HG03159 (cell line): ENCODE measurements around the gene PRLR.

ENCODE experiments used
- ATAC-seq: cut with Tn5 transposase; IDR thresholded peaks from one replicate; pipeline ENCODE4 v1.9.1; 2021; ENCODE audit warnings: mild to moderate bottlenecking, moderate library complexity; ENCODE audit not compliant: unreplicated experiment

The PRLR gene

DNA sequence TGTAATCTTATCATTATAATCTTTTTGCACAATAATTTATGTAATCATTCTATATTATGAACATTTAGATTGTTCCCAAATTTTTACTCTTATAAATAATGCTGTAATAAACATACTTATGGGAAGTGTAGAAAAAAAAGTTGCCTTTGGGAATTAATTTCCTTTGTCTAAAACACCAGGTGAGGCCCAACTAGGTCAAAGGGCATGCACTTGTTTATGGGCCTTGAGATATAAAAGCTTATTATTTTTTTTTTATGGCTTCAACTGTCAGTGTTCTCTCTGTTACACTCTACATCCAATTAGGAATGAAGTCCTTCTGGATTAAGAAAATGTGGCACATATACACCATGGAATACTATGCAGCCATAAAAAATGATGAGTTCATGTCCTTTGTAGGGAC lies 6.5 kb upstream of the PRLR start:
- no peak for ATAC-seq

DNA sequence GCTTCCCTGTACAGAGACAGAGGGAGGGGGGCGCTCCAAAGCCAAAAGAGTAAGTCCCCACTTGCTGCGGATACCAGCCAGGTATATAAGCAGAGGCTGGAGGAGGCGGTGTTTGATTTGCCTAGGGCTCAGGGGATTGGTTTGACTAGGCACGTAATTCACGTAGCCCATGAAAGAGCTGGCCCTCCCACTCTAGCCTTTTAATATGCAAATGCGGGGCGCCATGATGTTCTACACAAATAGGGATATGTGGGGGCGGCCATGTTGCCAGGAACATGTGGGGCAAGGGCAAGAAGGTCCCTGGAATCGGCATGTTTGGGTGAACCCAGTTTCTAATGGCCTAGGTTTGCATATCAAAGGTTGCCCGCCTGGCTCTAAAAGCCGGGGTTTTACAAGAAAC lies 3.3 kb upstream of the PRLR start:
- ATAC-seq, result no peak

DNA sequence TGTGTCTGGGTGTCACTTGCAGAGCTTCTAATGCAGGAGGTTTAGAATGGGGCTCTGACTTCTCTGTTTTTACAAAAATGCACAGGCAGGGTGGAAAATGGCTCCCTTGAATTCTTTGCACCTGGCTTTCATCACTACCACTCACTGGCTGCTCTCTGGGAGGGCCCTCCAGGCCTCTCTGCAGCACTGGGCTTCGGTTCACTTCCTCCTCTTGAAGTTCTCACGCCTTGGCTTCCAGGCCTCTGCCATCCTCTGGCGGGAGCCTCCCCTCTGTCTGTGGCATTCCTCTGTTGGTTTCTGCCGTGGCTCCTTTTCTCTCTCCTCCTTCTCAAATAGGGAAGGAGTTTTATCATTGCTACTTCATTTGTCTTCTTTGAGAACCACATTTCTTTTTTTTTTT lies 2.8 kb upstream of the PRLR start:
- ATAC-seq, result no peak

DNA sequence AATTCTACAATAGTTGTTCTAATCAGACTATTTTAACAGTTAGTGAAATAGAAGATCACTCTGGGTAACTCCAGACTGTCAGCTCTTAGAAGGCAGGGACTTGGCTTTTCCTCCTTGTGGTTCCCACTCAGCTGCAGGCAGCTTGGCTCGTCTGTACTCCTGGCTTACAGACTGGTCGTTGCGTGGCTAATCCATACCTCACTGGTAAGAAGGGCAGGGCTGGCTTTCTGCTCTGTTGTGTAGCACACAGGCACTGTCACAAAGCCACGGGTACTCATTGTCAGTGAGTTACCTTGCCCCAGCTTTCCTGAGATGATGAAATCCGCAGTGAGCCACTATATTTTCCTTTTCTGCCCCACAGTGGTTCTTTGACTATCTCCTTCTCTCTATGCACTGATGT lies 1.8 kb upstream of the PRLR start:
- ATAC-seq, result no peak

- ATAC-seq, result peak; percentile 53
Observed at GRCh38 chr5:35229076-35230037, 930 bp downstream of the PRLR start.

- no peak for ATAC-seq
Observed at GRCh38 chr5:35228310-35228709, 2.0 kb downstream of the PRLR start.

GRCh38 chr5:35227720-35228119 lies 2.6 kb downstream of the PRLR start:
- no peak for ATAC-seq

- ATAC-seq, result no peak
Observed at GRCh38 chr5:35223787-35224395, 6.4 kb downstream of the PRLR start.

DNA sequence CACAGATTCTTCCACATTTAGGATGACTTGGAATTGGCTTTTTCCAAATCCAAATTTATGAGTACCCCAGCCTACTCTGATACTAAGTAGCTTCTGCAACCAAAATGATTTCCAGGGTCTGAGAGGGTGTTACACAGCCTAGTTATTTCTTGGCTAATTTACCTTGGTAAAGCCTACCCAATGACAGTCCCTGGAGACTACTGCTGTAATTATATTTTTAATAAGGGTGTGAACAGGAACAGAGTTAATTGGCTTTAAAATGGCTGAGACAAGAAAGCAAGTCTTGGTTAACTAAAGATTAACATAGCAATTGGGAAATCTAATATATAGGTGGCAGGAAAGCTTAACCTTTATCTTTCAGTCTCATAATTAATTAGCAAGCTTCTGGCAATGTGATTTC lies 9.3 kb downstream of the PRLR start:
- ATAC-seq, result no peak

DNA sequence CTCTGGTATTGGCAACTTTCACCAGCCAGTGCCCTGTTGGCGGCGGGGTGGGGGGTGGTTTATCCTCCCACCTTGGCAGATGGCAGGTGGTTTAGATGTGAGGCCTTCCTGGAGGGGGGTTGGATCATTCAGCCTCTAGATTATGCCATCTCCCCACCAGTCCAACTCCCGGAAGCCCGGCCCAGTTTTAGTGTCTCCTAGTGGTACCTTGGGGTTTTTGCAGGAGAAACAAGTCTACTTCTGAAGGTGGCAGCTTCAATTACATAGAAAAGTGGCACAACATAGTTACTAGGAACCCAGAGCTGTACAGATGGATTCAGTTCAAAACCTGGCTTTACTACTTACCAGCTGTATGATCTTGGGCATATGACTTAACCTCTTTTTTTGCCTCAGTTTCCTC lies 11.3 kb downstream of the PRLR start:
- ATAC-seq, result no peak

DNA sequence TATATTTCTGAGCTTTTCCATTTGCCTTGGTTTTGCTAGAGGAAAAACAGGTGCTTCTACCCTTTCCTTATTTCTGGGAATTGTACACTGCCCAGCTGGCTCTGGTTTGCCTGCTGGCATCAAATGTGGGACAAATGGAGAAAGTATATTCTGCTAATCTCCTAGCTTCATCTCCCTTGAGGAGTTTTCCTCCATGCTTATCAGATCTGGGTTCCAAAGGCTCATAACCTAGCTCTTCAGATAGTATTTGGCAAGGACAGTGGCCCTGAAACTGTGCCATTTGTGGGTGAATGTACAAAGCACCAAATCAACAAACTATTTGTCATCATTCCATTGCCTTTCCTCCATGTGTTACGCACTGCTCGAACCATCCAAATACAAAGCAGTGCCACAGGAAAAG lies 16.2 kb downstream of the PRLR start:
- ATAC-seq, result no peak

- ATAC-seq, result no peak
Observed at GRCh38 chr5:35213608-35214007, 16.7 kb downstream of the PRLR start.

DNA sequence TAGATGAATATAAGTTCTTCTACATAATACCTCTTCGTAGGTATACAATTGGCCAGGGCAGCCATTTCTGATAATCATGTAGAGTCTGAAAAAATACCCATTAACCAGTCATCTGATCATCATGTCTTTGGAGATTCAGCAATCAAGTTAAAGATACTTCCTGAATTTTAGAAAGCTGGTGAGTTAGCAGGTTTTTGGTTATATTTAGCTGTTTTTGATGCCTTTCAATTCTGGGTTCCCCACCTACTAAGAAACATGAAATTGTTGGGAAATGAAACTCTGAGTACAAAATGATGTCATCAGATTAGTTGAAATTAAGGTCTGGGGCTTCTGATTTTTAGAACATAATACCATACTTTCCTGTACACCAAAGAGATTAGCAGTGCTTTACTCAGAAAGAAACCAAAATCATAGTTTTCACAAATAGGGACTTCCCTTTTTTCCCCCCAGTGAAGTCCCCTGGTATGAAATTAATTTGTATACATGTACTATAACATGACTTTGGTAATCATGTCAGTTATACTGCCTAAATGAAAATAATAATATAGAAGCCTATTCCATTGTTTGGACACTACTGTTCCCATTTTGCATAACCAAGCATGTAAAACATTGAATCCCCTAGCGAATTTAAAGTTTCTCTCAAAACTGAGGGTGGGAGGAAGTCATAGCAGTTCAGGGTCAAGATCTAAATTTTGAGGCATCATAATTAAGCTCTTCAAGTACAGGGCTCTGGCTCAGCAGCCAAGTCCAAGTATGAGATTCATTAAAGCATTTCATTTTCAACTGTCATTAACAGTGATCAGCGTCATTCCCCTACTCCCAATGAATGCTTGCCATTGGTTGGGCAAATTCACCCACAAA lies 17.9 kb downstream of the PRLR start:
- ATAC-seq, result peak; percentile 87

DNA sequence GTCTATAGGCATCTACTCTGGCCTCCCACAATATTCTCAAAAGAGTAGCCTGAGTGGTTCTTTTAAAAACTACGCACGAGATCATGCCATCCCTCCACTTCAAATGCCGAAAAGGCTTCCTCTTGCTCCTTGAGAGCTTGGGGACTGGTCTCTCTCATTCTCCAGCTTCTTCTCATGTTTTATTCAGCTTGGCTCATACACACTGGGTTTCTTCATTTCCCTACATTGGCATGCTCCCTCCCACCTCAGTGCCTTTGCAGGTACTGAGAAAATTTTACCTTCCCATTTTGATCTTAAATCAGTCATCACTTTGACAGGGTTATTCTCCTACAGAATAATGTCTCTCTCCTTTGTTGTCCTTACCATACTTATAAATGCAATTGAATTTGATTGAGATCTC lies 20.4 kb downstream of the PRLR start:
- no peak for ATAC-seq

GRCh38 chr5:35205606-35206005 lies 24.7 kb downstream of the PRLR start:
- ATAC-seq, result no peak

DNA sequence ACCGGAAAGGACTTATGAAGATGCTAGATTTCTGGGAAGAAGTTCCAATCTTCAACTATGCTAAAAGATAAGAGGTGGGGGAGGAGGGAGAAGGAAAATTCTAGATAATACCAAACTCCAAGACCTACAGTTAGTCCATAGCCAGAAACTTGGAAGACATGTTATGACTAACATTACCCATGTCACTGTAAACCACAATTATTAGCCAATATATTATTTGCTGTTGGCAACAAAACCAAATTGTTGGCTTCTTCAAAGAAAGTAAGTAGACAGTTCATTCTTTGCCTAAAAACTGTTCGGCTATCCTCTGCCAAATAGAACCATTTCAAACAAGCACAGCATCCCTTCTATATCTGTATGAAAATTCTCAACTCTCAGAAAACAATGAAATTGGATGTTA lies 25.1 kb downstream of the PRLR start:
- ATAC-seq, result no peak

GRCh38 chr5:35203403-35203802 lies 26.9 kb downstream of the PRLR start:
- no peak for ATAC-seq

DNA sequence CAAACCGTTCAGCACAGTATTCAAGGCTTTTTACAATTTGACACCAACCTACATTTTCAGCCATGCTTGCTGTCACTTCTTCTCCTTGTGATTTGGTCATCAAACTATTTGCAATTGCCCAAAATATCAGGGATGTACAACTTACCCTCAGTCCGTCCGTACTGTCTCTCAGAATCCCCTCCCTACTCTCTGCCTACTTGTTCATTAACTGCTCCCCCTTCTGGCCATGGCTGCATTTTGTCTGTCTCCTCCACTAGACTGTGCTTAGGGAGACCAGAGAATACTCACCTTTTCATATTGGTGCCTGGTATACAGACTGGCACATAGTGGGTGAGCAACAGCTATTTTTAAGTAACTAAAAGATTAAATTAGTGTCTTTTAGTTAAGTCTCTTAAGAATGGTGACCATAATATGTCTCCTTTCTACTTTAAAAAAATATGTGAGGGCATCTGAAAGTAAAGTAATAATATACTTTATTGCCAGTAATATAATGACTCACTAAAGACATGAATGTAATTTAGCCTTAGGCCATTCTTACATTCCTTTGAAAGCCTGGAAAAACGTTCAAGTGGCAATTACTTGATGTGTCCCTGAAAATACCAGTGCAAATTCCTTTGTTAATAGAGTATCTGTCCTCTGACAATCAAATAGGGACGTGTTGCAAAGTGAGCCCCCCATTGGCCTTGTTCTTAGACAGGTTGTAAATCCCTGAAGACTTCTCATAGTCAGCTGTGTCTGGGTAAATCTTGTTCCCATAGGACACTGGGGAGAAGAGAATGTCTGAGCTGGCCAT lies 27.8 kb downstream of the PRLR start:
- peak; percentile 87 for ATAC-seq

GRCh38 chr5:35201291-35201690 lies 29.0 kb downstream of the PRLR start:
- ATAC-seq, result no peak

GRCh38 chr5:35199886-35200285 lies 30.4 kb downstream of the PRLR start:
- no peak for ATAC-seq

- ATAC-seq, result no peak
Observed at GRCh38 chr5:35198686-35199085, 31.6 kb downstream of the PRLR start.
